NCI-H1048 (cell line): ENCODE results near the gene USP34.

Source experiments
- DNase-seq: peaks from one replicate; lab custom pipeline; 2025; lab: John Stamatoyannopoulos, UW

Gene USP34

DNA sequence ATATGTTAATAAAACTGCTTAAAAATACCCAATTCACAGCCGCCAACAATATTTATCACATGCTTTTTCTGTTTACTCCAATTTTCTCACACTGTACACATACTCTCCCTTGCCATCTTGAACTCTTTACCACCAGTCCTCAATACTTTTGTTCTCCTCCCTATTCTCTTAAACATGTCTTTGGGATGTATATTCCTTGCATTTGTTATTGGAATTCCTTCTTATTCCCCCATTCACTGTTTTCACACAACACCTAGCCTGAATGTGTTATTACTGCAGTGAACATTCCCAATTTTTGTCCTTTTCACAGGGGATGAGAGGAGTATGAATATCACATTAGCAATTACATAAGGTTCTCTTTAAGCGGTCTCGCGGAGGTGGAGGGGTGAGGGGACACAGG, 94.7 kb downstream of the USP34 start:
- no peak for DNase-seq

DNA sequence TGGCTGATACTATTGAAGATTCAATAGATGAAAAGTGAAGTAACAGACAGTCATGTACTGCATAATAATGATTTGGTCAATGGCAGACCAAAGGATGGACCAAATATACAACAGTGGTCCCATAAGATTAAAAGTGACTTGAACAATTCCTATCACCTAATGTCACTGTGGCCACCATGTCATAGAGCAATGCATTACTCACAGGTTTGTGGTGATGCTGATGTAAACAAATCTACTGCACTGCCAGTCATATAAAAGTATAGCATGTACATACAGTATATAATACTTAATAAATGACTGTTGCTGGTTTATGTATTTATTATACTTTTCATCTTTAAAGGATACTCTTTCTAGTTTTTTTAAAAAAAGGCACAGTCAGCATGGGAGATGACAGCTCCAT, 99.9 kb downstream of the USP34 start:
- DNase-seq, result no peak

DNA sequence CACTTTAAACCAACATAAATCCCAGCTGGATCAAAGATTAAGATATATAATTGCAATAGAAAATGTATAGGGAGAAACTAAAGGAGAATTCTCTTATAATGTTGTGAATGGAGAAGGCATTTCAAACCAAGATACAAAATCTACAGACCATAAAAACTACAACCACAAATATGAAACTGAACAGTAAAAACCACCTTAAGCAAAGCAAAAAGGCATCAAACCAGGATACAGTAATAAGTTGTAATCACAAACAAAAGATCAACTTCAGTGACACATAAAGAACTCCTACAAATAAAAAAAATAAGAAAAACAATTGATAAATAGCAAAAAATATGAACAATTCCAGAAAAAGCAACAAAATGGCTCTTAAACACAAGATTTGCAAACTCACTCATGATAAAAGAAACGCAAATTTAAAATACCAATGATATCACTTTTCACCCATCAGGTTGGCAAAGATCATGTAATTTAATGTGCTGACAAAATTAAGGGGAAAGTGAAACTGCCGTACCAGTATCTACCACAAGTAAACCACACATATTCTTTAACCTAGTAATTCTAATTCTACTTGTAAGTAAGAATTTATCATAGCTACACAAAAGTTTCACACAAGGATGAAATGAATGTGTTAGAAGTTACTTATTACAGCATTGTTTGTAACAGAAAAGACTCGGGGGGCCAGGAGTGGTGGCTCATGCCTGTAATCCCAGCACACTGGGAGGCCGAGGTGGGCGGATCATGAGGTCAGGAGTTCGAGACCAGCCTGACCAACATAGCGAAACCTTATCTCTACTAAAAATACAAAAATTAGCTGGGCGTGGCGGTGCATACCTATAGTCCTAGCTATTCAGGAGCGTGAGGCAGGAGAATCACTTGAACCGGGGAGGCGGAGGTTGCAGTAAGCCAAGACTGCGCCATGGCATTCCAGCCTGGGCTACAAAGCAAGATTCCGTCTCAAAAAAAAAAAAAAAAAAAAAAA, 101.9 kb downstream of the USP34 start:
- DNase-seq, result no peak

GRCh38 chr2:61367177-61367576, 103.7 kb downstream of the USP34 start:
- no peak for DNase-seq

DNA sequence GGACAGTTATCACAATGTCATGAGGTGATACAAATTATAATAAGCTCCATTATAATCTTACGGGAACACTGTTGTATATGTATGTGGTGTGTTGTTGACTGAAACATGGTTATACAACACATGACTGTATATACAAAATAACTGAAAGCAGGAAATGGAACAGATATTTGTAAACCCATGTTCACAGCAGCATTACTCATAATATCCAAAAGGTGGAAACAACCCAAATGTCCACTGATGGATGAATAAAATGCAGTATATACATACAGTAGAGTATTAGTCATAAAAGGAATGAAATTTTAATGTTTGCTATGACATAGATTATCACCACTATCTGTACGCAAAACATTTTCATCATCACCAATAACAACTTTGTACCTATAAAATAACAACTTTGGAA, 107.3 kb downstream of the USP34 start:
- no peak for DNase-seq

- DNase-seq, result no peak
Observed at GRCh38 chr2:61362873-61363272, 108.0 kb downstream of the USP34 start.

DNA sequence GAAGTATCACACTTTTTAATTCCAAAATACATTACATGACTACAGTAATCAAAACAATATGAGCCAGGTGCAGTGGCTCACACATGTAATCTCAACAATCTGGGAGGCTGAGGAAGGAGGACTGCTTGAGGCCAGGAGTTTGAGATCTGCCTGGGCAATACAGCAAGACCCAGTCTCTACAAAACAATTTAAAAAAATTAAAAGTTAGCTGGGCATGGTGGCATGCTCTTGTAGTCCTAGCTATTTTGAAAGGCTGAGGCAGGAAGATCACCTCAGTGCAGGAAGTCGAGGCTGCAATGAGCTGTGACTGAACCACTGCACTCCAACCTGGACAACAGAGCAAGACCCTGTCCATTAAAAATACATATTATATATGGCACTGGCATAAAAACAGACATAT, 109.8 kb downstream of the USP34 start:
- DNase-seq, result no peak

GRCh38 chr2:61359058-61359457, 111.8 kb downstream of the USP34 start:
- DNase-seq, result no peak

DNA sequence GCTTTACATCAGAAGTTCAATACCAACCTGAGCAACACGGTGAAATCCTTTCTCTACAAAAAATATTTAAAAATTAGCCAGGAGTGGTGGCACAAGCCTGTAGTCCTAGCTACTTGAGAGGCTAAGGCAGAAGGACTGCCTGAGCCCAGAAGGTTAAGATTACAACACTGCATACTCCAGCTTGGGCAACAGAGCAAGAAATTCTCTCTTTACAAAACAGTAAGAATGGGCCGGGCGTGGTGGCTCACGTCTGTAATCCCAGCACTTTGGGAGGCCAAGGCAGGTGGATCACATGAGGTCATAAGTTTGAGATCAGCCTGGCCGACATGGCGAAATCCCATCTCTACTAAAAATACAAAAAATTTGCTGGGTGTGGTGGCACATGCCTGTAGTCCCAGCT, 113.2 kb downstream of the USP34 start:
- no peak for DNase-seq

DNA sequence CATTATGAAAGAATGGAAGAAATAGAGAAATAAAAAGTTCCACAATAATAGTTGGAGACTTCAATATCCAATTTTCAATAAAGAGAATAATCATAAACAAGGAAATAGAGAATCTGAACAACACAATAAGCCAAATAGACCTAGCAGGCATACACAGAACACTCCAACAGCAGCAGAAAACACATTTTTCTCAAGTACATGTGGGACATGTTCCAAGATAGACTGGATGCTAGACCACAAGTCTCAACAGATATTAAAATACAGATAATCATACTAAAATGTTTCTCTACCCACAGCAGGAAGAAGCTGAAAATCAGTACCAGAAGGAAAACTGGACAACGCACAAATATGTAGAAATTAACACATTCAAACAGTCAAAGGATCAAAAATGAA, 113.9 kb downstream of the USP34 start:
- no peak for DNase-seq

DNA sequence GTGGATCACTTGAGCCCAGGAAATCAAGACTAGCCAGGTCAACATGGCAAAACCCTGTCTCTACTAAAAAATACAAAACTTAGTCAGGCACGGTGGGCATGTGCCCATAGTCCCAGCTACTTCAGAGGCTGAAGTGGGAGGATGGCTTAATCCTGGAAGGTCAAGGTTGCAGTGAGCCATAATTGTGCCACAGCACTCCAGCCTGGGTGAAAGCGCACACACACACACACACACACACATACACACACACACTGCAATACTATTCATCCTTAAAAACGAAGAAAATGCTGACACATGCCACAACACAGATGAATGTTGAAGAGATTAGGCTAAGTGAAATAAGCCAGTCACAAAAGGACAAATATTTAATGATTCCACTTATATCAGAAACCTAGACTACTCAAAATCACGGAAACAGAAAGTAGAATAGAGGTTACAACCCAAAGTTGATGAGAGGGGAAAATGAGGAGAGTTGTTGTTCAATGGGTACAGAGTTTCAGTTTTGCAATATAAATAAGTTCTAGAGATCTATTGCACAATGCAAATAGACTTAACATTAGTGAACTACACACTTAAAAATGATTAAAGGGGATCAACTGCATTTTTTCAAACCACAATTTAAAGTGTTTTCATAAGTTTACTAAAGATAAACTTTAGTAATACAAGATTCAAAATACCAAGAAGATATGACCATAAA, 114.5 kb downstream of the USP34 start:
- no peak for DNase-seq

GRCh38 chr2:61354543-61355197, 116.2 kb downstream of the USP34 start:
- no peak for DNase-seq

DNA sequence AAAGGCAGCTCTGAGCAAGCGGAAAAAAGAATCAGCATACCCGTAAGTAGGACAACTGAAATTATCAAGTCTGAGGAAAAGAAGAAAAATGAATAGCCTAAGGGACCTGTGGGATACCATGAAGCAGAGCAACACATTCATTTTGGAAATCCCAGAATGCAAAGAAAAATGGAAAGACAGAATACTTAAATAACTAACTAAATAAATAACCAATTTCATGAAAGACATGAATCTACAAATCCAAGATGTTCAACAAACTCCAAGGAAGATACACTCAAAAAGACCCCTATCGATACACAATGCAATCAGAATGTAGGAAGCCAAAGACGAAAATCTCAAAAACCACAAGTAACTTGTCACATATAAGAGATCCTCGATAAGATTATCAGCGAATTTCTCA, 117.0 kb downstream of the USP34 start:
- DNase-seq, result no peak

GRCh38 chr2:61350777-61351176, 120.1 kb downstream of the USP34 start:
- no peak for DNase-seq

GRCh38 chr2:61343141-61343540, 127.7 kb downstream of the USP34 start:
- no peak for DNase-seq

DNA sequence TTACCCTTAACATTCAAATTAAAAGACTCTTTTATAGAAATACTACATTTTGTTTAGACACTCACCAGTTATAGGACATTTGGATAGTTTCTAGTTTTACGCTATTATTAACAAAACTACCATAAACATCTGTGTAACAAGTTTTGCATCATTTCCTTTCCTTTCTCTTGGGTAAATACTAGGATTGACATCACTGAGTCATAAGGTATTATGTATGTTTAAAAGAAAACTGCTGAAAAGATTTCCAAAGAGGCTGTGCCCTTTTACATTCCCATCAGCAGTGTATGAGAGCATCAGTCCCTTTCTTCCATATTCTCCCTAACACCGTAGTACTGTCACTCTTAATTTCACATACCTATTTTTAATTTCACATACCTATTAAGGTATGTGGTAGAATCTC, 130.6 kb downstream of the USP34 start:
- no peak for DNase-seq

- no peak for DNase-seq
Observed at GRCh38 chr2:61338447-61338846, 132.4 kb downstream of the USP34 start.

GRCh38 chr2:61335187-61335586, 135.7 kb downstream of the USP34 start:
- DNase-seq, result no peak

DNA sequence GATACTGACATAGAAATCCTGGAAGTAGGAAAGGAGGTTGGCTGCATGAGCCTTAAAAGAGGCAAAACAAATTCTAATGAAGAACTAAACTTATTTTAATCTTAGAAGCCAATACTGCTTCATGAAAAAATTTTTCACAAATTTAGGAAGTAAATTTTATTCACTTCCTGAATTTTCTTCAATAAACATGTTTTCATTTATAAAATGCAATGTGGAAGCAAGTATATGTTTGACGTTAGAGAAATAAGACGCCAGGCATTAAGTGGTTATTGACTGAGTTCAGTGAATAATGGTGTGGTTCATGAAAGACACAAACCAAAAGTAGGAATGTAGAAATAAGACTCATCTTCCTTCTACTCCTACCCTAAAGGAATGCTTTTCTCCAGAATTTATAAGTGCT, 136.4 kb downstream of the USP34 start:
- no peak for DNase-seq

DNA sequence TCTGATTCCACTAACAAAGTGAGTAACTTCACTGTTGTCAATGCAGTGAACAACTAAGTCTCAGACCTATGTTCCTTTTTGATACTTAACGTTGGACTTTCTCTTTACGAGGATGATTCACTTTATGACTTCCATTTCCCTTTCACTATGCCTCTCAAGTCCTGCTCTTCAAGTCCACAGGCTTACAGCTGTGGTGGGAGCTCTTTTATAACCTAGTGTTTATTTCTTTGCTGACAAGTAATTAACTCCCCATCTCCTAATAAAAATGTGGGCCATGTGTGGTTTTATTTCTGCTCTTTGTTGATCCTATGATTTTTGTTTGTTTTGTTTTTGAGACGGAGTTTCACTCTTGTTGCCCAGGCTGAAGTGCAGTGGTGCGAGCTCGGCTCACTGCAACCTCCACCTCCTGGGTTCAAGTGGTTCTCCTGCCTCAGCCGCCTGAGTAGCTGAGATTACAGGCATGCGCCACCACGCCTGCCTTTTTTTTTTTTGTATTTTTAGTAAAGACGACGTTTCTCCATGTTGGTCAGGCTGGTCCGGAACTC, 142.1 kb downstream of the USP34 start:
- no peak for DNase-seq

GRCh38 chr2:61327173-61327572, 143.7 kb downstream of the USP34 start:
- no peak for DNase-seq

GRCh38 chr2:61326423-61326822, 144.5 kb downstream of the USP34 start:
- DNase-seq, result no peak

DNA sequence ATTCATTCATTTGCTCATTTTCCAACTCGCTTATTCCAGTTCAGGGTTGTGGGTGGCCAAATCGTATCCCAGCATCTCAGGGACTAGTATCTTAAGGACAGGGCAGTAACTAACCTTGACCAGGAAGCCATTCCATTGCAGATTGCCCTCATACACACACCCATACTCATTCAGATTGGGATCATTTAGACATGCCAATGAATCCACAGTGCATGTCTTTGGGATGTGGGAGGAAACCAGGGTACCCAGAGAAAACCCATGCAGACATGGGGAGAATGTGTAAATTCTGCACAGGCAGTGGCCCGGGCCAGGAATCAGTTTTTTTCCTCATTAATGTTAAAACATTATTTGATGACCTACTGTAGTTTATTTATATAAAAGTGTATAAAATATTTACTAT, 150.7 kb downstream of the USP34 start:
- DNase-seq, result no peak
